ENCODE results near the gene SPOCK2.

Gene SPOCK2

DNA sequence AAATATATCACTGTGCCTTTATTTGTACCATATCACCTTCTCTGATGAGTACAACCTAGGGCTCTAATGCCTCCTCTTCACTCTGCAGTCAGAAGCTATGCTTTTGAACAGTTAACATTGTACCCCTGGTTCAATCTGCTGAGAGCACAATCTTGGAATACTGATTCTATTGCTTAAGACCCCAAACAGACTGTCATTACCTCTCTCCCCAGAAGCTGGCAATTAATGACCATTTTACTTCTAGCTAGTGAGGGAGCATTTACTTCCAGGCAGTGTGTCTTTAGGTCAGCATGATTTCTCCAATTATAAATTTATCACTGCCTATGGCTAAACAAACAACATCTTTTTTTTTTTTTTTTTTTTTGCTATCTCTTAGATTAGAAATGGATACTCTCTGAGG, 36.0 kb upstream of the SPOCK2 start:
- no peak for TF ChIP-seq TAF1 (IDR thresholded peaks at IDR 0.05; ENCODE audit: borderline replicate concordance, insufficient read depth, low read length)
- no peak for TF ChIP-seq POLR2AphosphoS5 (IDR thresholded peaks at IDR 0.05; ENCODE audit: low read depth, low read length)
- TF ChIP-seq SIN3A (IDR thresholded peaks at IDR 0.05; ENCODE audit: borderline replicate concordance, insufficient read depth, low read length), result no peak
- TF ChIP-seq FOXP2 (optimal IDR thresholded peaks at IDR 0.05; ENCODE audit: borderline replicate concordance, extremely low read depth, extremely low read length, insufficient read depth), result no peak

GRCh38 chr10:72123616-72124015, 35.3 kb upstream of the SPOCK2 start:
- TF ChIP-seq POLR2AphosphoS5 (IDR thresholded peaks at IDR 0.05; ENCODE audit: low read depth, low read length) (no peak), REST (IDR thresholded peaks at IDR 0.05; ENCODE audit: insufficient read depth in 1 of 2, low read depth in 2 of 2, low read length in 2 of 2) (no peak), FOXP2 (optimal IDR thresholded peaks at IDR 0.05; ENCODE audit: borderline replicate concordance, extremely low read depth, extremely low read length, insufficient read depth) (no peak), SIN3A (IDR thresholded peaks at IDR 0.05; ENCODE audit: borderline replicate concordance, insufficient read depth, low read length) (no peak), TAF1 (IDR thresholded peaks at IDR 0.05; ENCODE audit: borderline replicate concordance, insufficient read depth, low read length) (no peak)

DNA sequence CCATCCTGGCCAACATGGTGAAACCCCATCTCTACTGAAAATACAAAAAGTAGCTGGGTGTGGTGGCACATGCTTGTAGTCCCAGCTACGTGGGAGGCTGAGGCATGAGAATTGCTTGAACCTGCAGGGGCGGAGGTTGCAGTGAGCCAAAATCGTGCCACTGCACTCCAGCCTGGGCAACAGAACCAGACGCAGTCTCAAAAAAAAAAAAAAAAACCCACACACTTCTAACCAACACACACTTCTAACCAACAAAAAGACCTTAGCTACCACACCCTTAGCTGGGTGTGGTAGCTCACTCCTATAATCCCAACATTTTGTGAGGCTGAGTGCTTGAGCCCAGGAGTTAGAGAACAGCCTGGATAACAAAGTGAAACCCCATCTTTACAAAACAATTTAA, 33.9 kb upstream of the SPOCK2 start:
- no peak for TF ChIP-seq REST (IDR thresholded peaks at IDR 0.05; ENCODE audit: insufficient read depth in 1 of 2, low read depth in 2 of 2, low read length in 2 of 2)
- TF ChIP-seq FOXP2 (optimal IDR thresholded peaks at IDR 0.05; ENCODE audit: borderline replicate concordance, extremely low read depth, extremely low read length, insufficient read depth), result no peak
- TF ChIP-seq POLR2AphosphoS5 (IDR thresholded peaks at IDR 0.05; ENCODE audit: low read depth, low read length), result no peak
- no peak for TF ChIP-seq TAF1 (IDR thresholded peaks at IDR 0.05; ENCODE audit: borderline replicate concordance, insufficient read depth, low read length)
- no peak for TF ChIP-seq SIN3A (IDR thresholded peaks at IDR 0.05; ENCODE audit: borderline replicate concordance, insufficient read depth, low read length)

GRCh38 chr10:72121389-72121788, 33.0 kb upstream of the SPOCK2 start:
- TF ChIP-seq POLR2AphosphoS5 (IDR thresholded peaks at IDR 0.05; ENCODE audit: low read depth, low read length), result no peak
- no peak for TF ChIP-seq FOXP2 (optimal IDR thresholded peaks at IDR 0.05; ENCODE audit: borderline replicate concordance, extremely low read depth, extremely low read length, insufficient read depth)
- no peak for TF ChIP-seq REST (IDR thresholded peaks at IDR 0.05; ENCODE audit: insufficient read depth in 1 of 2, low read depth in 2 of 2, low read length in 2 of 2)
- TF ChIP-seq SIN3A (IDR thresholded peaks at IDR 0.05; ENCODE audit: borderline replicate concordance, insufficient read depth, low read length), result no peak
- no peak for TF ChIP-seq TAF1 (IDR thresholded peaks at IDR 0.05; ENCODE audit: borderline replicate concordance, insufficient read depth, low read length)

DNA sequence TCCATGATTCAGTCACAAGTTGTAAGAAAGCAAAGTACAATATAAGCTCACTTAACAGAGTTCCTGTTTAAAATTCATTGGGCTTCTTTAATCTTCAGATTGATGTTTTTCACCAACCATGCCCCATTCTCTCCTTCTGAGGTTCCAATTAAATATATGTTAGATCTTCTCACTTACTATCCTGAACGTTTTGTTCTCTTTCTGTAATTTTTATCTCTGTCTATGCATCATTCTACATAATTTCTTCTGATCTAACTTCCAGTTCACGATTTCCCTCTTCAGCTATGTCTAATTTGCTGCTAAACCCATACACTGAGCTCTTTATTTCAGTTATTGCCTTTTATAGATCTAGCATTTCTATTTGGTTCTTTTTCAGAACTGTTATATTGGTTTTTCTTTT, 28.0 kb upstream of the SPOCK2 start:
- TF ChIP-seq POLR2AphosphoS5 (IDR thresholded peaks at IDR 0.05; ENCODE audit: low read depth, low read length) (no peak), FOXP2 (optimal IDR thresholded peaks at IDR 0.05; ENCODE audit: borderline replicate concordance, extremely low read depth, extremely low read length, insufficient read depth) (no peak), TAF1 (IDR thresholded peaks at IDR 0.05; ENCODE audit: borderline replicate concordance, insufficient read depth, low read length) (no peak), SIN3A (IDR thresholded peaks at IDR 0.05; ENCODE audit: borderline replicate concordance, insufficient read depth, low read length) (no peak), REST (IDR thresholded peaks at IDR 0.05; ENCODE audit: insufficient read depth in 1 of 2, low read depth in 2 of 2, low read length in 2 of 2) (no peak)

Measured in PFSK-1 (cell line).